HG03457 (cell line): ENCODE results near the gene WIPF2.
"Not testable (repeated sequence)": the region's sequence is repeated elsewhere in the genome, so short reads cannot be mapped to it uniquely, and the experiment has no call there.

ENCODE experiments used
- ATAC-seq: cut with Tn5 transposase; IDR thresholded peaks from one replicate; pipeline ENCODE4 v1.9.1; 2021; ENCODE audit warnings: moderate number of reproducible peaks; ENCODE audit not compliant: unreplicated experiment

WIPF2 gene

DNA sequence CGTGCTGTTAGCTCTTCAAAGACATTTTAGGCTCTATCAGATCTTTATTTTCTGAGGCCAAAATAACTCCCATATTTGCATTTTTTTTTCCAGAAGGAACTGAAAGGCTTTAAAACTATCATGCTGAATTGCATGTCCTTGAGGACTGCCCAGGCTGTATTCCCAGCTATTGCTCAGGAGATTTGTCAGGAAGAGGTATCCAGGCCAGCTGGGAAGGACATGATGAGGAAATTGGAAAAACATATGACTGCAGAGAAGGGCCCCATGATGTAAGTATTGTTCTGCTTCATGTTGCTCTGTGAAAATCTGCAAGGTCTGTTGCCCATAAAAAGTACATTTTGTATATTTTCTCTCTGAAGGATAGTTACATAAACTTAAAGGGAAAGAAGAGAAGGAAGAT lies 74.3 kb downstream of the WIPF2 start:
- no peak for ATAC-seq

DNA sequence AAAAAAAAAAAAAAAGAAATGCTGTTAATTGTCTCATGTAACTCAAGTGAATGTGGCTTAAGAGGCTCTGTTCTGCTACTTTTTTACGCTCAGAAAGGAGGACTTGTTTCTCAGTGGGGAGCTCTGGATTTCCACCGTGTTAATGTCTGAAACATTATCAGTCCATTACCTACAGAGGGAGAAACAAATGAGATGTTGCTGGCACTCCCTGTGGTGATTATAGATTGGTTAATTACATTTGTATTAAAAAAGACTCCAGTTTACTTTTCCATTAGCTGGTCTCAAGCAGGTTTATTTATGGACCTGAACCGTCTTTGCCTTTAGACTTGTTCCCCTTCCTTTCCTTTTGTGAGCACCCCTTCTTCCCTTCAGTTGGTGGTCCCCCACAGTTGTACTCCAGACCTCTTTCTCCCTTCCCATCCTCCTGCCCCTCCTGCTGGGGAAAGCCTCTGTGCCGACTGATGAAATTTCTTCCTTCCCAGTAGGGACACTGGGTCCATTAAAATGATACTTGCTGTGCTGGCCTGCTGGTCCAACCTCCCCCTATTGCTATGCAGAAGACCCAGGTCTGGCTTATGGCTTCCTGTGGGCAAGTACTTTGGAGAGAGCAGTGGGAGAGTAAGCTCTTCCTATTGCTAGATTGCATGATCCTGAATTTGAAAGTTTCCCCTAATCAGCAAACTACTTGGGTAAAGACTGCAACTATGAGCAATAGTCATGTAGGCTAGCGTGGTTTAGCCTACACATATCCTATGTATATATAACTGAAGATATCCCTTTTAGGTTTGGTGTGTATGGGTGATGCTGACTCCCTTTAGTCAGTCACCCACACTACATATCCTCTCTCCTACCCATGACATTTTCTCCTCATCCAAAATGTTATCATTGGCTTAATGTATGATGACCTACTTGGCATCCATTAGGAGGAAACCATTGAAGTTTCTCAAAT lies 76.7 kb downstream of the WIPF2 start:
- no peak for ATAC-seq

DNA sequence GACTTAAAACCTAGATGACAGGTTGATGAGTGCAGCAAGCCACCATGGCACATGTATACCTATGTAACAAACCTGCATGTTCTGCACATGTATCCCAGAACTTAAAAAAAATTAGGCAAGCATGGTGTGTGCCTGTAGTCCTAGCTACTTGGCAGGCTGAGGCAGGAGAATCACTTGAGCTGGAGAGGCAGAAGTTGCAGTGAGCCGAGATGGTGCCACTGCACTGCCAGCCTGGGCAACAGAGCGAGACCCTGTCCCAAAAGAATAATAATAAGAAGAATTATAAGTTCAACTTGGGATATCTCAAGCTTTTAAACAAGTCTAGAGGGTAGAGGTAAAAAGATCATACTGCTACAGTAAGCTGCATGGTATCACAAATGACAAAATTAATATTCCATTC lies 78.4 kb downstream of the WIPF2 start:
- ATAC-seq = no peak

DNA sequence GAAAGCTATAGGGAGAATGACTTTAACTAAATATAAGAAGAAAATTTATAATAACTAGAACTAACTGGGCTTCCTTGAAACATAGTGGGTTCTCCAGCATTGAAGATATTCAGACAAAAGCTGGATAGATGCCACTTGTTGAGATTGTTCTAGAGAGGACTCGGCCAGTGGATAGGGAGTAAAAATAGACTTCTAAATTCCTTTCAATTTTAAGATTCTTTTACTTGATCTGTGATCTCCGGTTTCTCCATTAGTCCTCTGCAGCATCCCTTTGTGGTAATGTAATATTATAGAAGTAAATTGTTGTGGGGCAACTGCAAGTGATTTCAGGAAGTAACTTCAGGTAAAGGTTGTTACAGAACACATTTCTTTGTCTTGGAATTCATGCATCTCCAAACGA lies 79.6 kb downstream of the WIPF2 start:
- ATAC-seq = no peak

DNA sequence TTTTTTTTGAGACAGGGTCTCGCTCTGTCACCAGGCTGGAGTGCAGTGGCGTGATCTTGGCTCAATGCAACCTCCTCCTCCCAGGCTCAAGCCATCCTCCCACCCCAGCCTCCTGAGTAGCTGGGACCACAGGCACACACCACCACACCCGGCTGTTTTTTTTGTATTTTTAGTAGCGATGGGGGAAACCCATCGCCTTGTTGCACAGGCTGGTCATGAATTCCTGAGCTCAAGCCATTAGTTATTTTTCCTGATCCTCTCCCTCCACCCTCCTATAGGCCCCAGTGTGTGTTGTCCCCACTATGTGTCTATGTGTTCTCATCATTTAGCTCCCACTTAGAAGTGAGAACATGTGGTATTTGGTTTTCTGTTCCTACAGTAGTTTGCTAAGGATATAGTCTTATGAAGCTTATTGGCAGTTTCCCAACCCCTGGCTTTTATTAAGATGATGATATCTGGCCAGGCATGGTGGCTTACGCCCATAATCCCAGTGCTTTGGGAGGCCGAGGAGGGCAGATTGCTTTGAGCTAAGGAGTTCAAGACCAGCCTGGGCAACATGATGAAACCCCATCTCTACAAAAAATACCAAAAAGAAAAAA lies 80.2 kb downstream of the WIPF2 start:
- ATAC-seq = not testable (repeated sequence)

DNA sequence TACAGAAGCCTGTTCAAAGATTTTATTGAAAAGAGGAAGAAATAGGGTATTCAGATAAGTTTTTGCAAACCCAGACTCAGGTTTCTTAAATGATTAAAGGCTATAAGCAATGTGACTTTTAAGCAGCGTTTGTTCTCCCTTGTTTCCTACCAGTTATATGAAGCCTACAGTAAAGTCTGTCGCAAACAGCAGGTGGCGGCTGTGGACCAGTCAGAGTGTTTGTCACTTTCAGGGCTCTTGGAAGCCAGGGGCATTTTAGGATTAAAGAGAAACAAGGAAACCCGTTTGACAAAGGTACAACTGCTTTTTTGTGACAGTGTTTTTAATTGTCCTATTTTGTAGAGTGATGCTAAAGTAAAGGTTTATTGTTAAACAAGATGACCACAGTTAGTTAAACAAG lies 82.2 kb downstream of the WIPF2 start:
- no peak for ATAC-seq

DNA sequence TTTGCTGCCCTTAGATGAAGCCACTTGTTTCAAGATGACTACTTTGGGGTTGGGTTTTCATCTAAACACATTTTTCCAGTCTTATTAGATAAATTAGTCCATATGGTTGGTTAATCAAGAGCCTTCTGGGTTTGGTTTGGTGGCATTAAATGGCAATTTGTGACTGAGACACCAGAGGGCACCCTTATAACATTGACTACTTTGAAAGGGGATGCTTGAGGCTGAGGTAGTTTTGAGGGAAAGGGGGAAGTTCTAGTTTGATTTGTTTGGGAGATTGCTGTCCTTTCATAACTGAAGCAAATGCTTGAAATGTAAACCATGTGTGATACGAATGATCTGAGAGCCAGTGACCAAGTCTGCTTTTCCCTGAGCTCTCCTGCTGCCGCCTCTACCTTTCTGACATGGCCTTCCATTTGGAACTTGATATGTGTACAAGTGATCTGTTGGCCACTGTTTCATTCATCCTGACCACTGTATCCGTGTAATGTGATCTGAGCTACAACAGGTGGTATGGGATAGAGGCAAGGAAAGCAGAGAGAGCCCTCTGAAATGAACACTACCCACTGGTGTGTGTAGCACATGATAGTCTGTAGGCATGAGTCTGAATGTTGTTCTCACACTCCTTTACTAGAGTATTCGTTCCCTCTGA lies 84.0 kb downstream of the WIPF2 start:
- no peak for ATAC-seq

DNA sequence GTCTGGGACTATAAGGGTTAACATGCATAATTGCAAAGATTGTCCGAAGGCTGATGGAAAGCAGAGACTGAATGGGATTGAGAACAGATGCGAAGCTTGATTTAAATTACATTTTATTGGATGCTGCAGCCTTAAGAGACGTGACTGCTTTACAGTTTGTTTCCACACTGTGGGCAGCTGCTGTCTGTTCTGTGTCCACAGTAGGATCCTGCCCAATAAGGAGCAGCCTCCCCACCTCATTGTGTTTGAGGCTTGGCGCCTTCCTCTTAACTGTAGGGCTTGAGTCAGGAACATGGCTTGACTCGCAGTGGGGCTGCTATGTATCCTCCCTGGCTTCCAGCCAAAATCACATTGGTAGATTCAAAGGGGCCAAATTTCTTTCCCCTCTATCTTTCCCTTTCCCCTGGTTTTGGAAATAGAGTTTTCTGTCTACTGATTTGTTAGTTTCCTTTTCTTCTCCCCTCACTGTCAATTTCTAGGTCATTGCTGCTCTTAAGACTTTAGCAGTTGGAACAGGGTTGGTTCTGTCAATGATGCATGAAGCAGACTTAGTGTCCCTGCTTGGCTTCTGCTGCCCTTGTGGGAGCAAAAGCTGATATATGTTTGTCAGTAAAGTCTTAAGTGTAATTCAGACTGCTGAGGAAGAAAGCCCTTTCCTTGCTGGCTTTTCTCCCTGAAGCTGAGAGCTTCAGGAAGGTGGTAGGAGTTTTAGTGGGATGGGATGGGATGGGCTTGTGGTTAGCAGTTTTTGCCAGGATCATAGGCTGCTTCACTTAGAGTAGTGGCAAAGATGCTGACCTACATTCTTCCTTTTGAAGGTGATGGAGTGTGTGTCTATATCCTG lies 84.8 kb downstream of the WIPF2 start:
- no peak for ATAC-seq

DNA sequence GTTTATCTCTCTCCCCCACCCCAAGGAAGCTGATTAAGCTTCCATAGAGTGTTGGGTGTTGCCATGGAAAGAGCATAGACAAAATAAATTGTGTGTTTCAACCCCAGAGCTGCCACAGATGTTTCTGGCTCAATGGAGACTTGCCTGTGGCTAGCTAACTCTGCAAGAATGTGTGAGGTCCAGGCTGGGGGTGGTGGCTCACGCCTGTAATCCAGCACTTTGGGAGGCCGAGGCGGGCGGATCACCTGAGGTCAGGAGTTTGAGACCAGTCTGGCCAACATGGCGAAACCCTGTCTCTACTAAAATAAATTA lies 85.4 kb downstream of the WIPF2 start:
- ATAC-seq = not testable (repeated sequence)

DNA sequence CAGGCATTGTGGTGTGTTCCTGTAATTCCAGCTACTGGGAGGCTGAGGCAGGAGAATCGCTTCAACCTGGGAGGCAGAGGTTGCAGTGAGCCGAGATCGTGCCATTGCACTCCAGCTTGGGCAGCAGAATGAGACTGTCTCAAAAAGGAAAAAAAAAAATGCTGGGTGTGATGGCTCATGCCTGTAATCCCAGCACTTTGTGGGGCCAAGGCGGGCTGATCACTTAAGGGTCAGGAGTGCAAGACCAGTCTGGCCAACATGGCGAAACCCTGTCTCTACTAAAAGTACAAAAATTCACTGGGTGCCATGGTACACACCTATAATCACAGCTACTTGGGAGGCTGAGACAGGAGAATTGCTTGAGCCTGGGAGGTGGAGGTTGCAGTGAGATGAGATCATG lies 85.8 kb downstream of the WIPF2 start:
- not testable (repeated sequence) for ATAC-seq

DNA sequence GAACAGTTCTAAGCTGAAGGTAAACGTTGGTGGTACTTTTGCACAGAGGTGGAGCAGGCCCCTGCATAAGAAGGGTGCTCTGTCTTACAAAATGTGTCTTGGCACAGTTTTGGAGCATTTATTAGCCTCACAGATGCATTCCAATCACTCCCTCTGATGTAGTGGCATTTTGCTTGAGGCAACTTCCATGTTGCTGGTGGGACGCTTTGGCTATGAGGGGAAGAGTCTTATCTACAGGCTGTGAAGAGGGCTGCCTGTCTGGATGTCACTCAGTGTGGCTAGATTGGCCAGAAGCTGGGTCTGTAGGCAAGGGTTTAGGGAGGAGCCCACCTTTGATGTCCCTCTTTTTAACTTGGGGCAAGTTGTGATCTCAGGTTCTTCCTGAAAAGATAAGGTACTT lies 87.3 kb downstream of the WIPF2 start:
- ATAC-seq = no peak

DNA sequence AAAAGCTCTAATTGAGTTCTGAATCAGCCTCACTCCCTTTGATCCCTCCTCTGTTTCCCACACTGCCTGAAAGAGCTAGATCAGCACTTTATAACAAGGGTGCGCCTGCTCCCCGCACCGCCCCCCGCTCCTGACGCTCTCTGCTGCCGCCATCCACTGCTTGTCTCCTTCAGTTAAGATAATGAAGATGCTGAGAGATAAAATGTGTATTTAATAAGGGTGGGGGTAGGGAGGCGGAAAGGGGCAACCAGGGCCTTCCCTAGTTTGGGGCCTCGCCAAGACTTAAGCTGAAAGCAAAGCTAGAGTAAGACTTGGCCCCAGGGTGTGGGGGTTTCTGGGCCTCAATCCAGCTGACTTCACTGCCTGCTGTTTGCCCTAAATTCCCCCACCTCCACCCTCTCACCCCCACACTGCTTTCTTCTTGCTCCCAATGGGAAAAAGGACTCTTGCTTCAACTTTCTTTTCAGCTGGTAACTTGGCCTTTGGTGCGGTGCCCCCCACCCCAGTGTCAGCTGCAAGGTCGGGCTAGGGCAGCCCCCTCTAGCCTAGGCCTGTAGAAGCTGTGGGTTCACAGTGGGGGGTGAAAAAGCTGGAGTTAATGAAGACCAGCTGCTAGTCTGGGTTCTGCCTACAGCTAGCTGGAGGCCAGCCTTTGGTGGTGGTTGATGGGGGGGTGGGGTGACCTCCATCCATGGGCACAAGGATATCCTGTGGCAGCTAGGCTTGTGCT lies 88.1 kb downstream of the WIPF2 start:
- no peak for ATAC-seq

DNA sequence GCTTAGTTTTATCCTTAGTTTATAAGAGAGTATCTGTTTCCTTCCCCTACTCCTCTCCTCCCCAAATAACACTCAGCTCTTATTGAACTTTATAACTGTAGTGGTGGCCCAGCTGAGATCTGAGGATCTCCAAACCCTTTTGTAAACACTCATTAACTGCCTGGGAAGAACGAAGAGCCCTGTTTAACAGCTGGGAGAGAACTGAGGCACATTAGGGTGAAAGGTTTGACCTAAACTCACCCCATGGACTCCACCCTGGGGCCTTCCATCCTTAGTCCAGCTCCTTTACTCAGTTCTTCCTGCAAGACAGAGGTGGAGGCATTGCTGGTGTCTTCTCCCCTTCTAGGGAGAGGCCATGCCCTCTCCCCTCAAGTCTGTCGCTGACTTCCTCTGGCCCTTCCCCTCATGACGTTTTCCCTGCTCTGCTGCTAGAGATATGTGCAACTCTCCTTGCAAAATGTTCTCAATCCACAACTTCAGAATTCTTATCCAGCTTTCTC lies 88.7 kb downstream of the WIPF2 start:
- ATAC-seq = no peak

DNA sequence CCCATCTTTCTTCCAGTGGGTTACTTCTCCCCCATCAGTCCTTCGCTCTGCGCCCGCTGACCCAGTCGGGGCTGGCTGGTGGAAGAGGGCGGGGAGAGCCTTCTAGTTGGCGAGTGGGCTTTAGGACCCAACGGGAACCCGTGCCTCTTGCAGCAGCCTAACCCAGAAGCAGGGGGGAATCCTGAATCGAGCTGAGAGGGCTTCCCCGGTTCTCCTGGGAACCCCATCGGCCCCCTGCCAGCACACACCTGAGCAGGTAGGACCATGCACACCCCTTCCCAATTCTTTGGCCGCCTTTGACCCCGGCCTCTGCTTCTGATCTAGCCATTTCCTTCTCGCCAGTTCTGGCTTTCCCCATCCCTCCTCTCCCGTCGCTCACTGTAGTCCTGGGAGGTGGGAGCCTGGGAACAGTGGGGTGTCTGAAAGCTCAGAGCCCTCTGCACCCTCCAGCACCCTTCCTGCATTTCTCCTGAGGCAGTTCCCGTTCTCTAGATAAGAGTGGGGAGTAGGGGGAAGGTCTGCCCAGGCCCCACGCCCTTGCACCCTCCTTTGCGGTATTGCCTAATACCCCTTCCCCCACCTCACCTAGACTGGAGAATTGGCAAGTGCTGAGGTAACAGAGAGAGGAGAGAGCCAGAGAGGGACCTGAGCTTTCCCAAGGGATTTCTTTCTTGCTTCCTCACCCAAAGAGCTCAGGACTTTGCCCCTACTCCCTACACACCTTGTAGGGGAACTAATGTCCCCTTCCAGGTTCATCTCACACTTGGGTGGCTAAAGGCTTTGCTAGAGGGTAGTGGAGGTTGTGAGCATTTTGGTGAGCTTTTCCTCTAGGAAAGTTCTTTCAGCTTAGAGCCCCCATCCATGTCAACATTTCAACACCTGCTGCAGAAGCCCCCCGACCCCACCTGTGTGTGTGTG lies 90.2 kb downstream of the WIPF2 start, which contains the start of gene RARA:
Gene RARA (plus strand): TSS at position 150 of the 918 bp plus-strand sequence. CDS start 22,039 bp downstream, outside the sequence.
- ATAC-seq = no peak

DNA sequence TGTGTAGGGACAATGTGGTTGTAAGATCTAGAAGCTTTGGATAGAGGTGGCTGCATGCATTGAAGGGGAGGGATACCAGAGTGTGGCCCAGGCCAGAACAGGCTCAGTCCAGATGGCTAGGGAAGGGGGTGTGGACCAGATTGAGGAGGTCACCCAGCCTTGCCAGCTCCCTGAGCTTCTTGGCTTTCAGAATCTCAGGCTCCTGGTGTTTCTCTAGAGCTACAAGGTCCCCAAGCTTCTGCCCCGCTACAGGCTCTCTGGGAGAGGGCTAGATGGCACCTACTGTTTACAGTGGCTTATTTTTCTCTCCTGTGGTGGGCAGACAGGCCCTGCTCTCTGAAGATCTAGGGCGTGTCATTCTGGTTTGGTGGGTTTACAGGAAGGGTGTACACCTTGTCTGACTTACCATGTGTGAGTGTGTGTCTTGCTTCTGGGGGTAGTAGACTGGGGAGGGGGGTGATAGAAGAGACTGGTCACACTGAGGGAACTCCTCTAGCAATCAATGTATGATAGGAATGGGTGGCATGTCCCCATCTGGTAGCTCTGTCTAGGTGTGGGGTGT lies 90.9 kb downstream of the WIPF2 start:
- no peak for ATAC-seq

DNA sequence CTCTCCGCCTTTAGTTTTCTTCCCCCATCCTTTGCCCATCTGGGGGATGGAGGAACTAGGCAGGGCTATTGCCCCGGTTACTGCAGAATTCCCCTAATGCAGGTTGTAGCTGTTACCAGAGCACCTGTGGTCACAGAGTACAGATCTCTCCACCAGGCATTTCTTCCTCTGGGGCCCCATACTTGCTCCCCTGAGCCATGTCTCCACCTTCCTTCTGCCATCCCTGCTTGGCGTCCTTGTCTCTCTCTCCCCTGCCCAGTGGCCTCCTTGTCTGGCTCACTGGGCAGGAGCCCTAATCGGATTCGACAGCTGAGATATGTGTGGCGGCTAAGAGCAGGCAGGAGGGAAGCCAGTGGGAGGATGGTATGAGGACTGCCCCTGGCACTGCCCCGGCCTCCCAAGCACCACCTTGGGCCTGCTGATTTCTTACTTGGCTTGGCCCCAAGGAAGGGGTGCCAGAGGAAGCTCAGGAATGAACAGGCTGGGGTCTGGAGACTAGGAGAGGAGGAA lies 91.8 kb downstream of the WIPF2 start:
- no peak for ATAC-seq

DNA sequence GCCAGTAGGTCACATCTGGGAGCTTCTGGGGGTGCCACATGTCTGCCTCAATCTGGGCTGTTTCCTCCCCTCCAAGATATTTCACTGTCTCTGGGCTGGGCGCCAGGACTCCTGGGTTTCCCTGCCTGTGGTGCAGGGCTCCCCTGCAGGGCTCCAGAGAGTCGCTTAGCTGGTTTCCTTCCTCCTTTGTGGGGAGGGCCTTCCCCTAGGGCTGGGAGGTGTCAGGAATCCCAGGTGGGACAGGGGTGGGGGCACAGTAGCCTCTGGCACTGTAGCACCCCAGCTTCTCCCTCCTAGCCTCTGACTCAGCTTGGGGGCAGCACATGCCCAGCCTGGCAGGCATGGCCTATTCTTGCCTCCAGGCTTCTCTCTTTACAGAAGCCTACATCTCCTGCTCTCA lies 92.5 kb downstream of the WIPF2 start:
- no peak for ATAC-seq

DNA sequence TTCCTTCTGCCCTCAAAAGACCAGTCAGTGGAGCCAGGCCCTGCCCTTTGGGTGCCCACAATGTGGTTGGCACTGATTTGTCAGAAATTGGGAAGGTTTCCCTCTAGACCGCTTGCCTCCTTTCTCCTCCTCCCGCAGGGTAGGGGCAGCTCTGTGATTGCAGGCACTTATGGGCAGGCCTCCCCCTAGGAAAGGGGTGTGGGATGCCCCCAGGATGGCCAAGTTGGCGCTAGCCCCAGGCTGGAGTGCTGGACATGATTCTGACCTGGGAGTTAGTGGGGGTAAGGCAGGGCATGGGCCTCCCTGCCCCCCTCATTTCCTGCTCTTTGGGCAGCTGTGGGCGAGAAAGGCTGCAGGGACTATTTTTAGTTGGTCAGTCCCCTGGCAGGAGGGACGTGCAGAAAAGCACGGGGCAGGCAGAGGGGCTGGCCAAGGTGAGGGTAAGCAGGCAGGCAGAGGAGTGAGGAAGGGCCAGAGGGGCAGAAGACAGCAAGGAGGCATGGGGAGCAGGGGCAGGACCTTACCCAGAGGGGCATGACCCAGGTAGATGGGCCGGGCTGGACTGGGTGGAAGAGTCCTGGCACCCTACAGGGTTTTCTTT lies 93.1 kb downstream of the WIPF2 start:
- ATAC-seq = no peak
